ENCODE measurements around the gene CERS6. TPM values are rescaled to one million over a fixed set of nuclear protein-coding genes. Genes with fewer than 3 reads are reported as not detected.
"Not testable (repeated sequence)": the region's sequence is repeated elsewhere in the genome, so short reads cannot be mapped to it uniquely, and the experiment has no call there.

The CERS6 gene
- polyA plus RNA-seq, 1 donor from 2014 or later: 59.3 TPM

- not testable (repeated sequence) for H3K36me3 ChIP-seq (ENCODE audit: insufficient read depth, low read length); H2AFZ ChIP-seq (ENCODE audit: low read depth, low read length); H3K9me2 ChIP-seq (ENCODE audit: insufficient read depth, low read length); H3K27me3 ChIP-seq (ENCODE audit: insufficient read depth, low read depth, low read length); H3F3A ChIP-seq (ENCODE audit: insufficient read depth, low read length, poor library complexity, severe bottlenecking); H4K20me1 ChIP-seq (ENCODE audit: insufficient read depth); H3K9ac ChIP-seq (ENCODE audit: low read length); H3K27ac ChIP-seq (ENCODE audit: low read length); H3K4me3 ChIP-seq (ENCODE audit: low read length); H3K9me3 ChIP-seq (ENCODE audit: low read length); H3K4me2 ChIP-seq (ENCODE audit: low read length)
- peaks cover 50% of the 10 kb centered on the region for H3K79me2 ChIP-seq (replicated peaks; ENCODE audit: insufficient read depth, low read length)
Measured at GRCh38 chr2:168491728-168492127, 35.7 kb downstream of the CERS6 start.

- not testable (repeated sequence) for H3K9me3 ChIP-seq (ENCODE audit: low read length); H3K9me2 ChIP-seq (ENCODE audit: insufficient read depth, low read length); H3K36me3 ChIP-seq (ENCODE audit: insufficient read depth, low read length); H3F3A ChIP-seq (ENCODE audit: insufficient read depth, low read length, poor library complexity, severe bottlenecking); H2AFZ ChIP-seq (ENCODE audit: low read depth, low read length); H3K27me3 ChIP-seq (ENCODE audit: insufficient read depth, low read depth, low read length); H4K20me1 ChIP-seq (ENCODE audit: insufficient read depth); H3K9ac ChIP-seq (ENCODE audit: low read length); H3K4me3 ChIP-seq (ENCODE audit: low read length); H3K4me2 ChIP-seq (ENCODE audit: low read length); H3K27ac ChIP-seq (ENCODE audit: low read length)
- H3K79me2 ChIP-seq (replicated peaks; ENCODE audit: insufficient read depth, low read length): peaks cover 38% of the 10 kb centered on the region
Measured at GRCh38 chr2:168493219-168493618, 37.1 kb downstream of the CERS6 start.

GRCh38 chr2:168494190-168494711 lies 38.2 kb downstream of the CERS6 start:
- peaks cover 30% of the 10 kb centered on the region for H3K79me2 ChIP-seq (replicated peaks; ENCODE audit: insufficient read depth, low read length)
- no peaks in the 10 kb centered on the region for H3F3A ChIP-seq (ENCODE audit: insufficient read depth, low read length, poor library complexity, severe bottlenecking)
- no peak overlapping the region for H2AFZ ChIP-seq (ENCODE audit: low read depth, low read length)
- H3K9me2 ChIP-seq (ENCODE audit: insufficient read depth, low read length): no peaks in the 10 kb centered on the region
- H3K9ac ChIP-seq (ENCODE audit: low read length): no peak overlapping the region
- H4K20me1 ChIP-seq (ENCODE audit: insufficient read depth): no peaks in the 10 kb centered on the region
- H3K9me3 ChIP-seq (ENCODE audit: low read length): no peaks in the 10 kb centered on the region
- no peak overlapping the region for H3K4me2 ChIP-seq (ENCODE audit: low read length)
- TF ChIP-seq REST (IDR thresholded peaks at IDR 0.05; ENCODE audit: borderline replicate concordance): no peak
- no peak for TF ChIP-seq TAF1 (IDR thresholded peaks at IDR 0.05; ENCODE audit: low read depth)
- TF ChIP-seq EP300 (conservative IDR thresholded peaks at IDR 0.05; ENCODE audit: poor library complexity, severe bottlenecking): no peak
- TF ChIP-seq CTCF (IDR thresholded peaks at IDR 0.05; ENCODE audit: poor library complexity, severe bottlenecking): no peak
- TF ChIP-seq SMC3 (conservative IDR thresholded peaks at IDR 0.05; ENCODE audit: poor library complexity): no peak
- TF ChIP-seq POLR2AphosphoS5 (IDR thresholded peaks at IDR 0.05): no peak
- no peak for TF ChIP-seq MXI1 (conservative IDR thresholded peaks at IDR 0.05; ENCODE audit: poor library complexity, severe bottlenecking)
- H3K36me3 ChIP-seq (ENCODE audit: insufficient read depth, low read length): peaks cover 8% of the 10 kb centered on the region
- no peak overlapping the region for H3K4me3 ChIP-seq (ENCODE audit: low read length)
- no peaks in the 10 kb centered on the region for H3K27me3 ChIP-seq (ENCODE audit: insufficient read depth, low read depth, low read length)
- no peak overlapping the region for H3K27ac ChIP-seq (ENCODE audit: low read length)
